ENCODE results near the gene TLE3.

The TLE3 gene

DNA sequence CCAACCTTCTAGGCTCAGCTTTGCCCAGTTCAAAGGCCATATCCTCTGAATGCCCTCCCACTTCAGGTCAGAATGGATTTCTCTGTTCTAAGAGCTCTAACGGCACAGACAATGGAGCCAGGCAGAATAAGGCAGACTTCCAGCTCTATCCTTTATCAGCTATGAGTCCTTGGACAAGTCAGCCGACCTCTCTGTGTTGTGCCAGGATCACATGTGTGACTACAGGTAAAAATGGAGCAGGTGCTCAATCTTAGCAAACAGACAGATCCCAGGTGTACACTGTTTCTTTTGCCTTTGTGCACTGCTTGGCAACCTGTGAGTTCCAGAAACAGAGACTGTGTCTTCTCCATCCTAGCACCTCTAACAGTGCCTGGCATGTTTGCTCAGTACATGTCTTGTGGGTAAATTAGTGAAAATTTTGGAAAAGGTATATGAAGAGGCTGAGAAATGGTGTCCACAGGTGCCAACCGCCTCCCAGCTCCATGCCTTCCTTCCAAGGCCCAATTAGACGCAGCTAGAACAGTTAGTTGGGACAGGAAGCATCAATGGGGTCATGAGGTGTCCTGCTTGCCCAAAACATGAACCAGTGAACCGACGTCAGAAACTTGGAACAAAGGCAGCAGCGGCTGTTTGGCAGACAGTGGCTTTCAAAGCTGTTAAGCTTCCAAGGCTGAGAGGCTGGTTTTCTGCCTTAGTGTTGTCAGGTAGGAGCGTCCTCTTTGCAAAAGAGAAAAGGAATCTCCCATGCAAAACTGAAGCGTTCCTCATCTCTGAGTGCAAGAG lies 28.7 kb downstream of the TLE3 start:
- DNase-seq = no peak

DNA sequence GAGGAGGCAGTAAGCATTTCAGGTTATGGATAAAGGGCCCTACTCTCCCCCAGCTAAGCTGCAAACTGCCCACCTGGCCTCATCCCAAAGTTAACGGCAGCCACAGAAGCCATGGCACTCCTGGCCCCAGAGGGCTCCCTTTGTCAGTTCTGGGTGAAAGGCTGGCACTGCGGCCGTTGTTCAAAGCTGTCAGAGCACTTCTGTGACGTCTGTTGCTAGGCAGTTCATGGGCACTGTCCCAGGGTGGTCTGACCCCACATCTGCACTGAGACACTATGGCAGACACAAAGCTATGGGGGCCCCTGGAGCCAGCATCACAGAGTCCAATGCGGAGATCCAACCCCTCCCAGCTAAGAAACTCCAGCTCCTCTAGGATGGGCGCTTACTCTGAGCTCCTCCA lies 30.0 kb downstream of the TLE3 start:
- Histone ChIP-seq H3K9me3 (ENCODE audit: severe bottlenecking) (no peaks in the 10 kb centered on the region), H3K4me3 (ENCODE audit: low read depth, low read length) (no peak overlapping the region), H3K27ac (no peak overlapping the region), H3K27me3 (ENCODE audit: insufficient read depth, low read depth, severe bottlenecking) (no peaks in the 10 kb centered on the region), H3K36me3 (peaks cover 86% of the 10 kb centered on the region)
- no peak for DNase-seq
- no peak for TF ChIP-seq CTCF (IDR thresholded peaks at IDR 0.05; ENCODE audit: low read depth, low read length)

More for the DNA sequence above, 28.7 kb downstream of the TLE3 start:
- Histone ChIP-seq H3K27ac (no peak overlapping the region), H3K9me3 (ENCODE audit: severe bottlenecking) (no peaks in the 10 kb centered on the region), H3K4me3 (ENCODE audit: low read depth, low read length) (no peak overlapping the region), H3K27me3 (ENCODE audit: insufficient read depth, low read depth, severe bottlenecking) (no peaks in the 10 kb centered on the region), H3K36me3 (peaks cover 94% of the 10 kb centered on the region)
- TF ChIP-seq CTCF (IDR thresholded peaks at IDR 0.05; ENCODE audit: low read depth, low read length) = no peak

- Histone ChIP-seq H3K9me3 (ENCODE audit: severe bottlenecking) (no peaks in the 10 kb centered on the region), H3K36me3 (peaks cover 84% of the 10 kb centered on the region), H3K27ac (no peak overlapping the region; the same call in 1 of the 2 replicates), H3K4me3 (ENCODE audit: low read depth, low read length) (no peak overlapping the region), H3K27me3 (ENCODE audit: insufficient read depth, low read depth, severe bottlenecking) (no peaks in the 10 kb centered on the region)
- DNase-seq = no peak
- TF ChIP-seq CTCF (IDR thresholded peaks at IDR 0.05; ENCODE audit: low read depth, low read length) = no peak
Observed at GRCh38 chr15:70067011-70067410, 30.7 kb downstream of the TLE3 start.

GRCh38 chr15:70066447-70066846 lies 31.3 kb downstream of the TLE3 start:
- no peak for DNase-seq
- Histone ChIP-seq H3K27me3 (ENCODE audit: insufficient read depth, low read depth, severe bottlenecking) (no peaks in the 10 kb centered on the region), H3K9me3 (ENCODE audit: severe bottlenecking) (no peaks in the 10 kb centered on the region), H3K4me3 (ENCODE audit: low read depth, low read length) (no peak overlapping the region), H3K36me3 (peaks cover 84% of the 10 kb centered on the region), H3K27ac (no peak overlapping the region; the same call in 1 of the 2 replicates)
- TF ChIP-seq CTCF (IDR thresholded peaks at IDR 0.05; ENCODE audit: low read depth, low read length) = no peak

GRCh38 chr15:70066004-70066403 lies 31.7 kb downstream of the TLE3 start:
- peaks cover 84% of the 10 kb centered on the region for H3K36me3 ChIP-seq
- no peak for DNase-seq
- TF ChIP-seq CTCF (IDR thresholded peaks at IDR 0.05; ENCODE audit: low read depth, low read length) = no peak
- no peak overlapping the region for H3K4me3 ChIP-seq (ENCODE audit: low read depth, low read length)
- H3K27ac ChIP-seq = no peak overlapping the region
- H3K9me3 ChIP-seq (ENCODE audit: severe bottlenecking) = no peaks in the 10 kb centered on the region
- H3K27me3 ChIP-seq (ENCODE audit: insufficient read depth, low read depth, severe bottlenecking) = no peaks in the 10 kb centered on the region
